K562 (cell line): ENCODE measurements around the gene CDK14.

Experiments
- CTCF ChIP-seq, 3 experiments: IDR thresholded peaks in 2 of 3; conservative IDR thresholded peaks in 1 of 3; 2 replicates each; pipeline ENCODE4 v1.5.1; 2011 to 2012; ENCODE audit warnings: low read length in 3 of 3, mild to moderate bottlenecking in 3 of 3, control low read depth in 2 of 3, improper control_type of control experiment in 1 of 3, inconsistent platforms in 1 of 3, low read depth in 1 of 3, mixed read lengths in 1 of 3, moderate library complexity in 1 of 3; ENCODE audit not compliant: insufficient read depth in 2 of 3
- MCM7 ChIP-seq, 2 experiments: fragments of 450-650 bp; IDR thresholded peaks; 2 replicates each; pipeline ENCODE4 v1.6.1; 2016 to 2018
- PML ChIP-seq: IDR thresholded peaks from 2 replicates; pipeline ENCODE4 v1.6.1; 2012; ENCODE audit warnings: low read length, inconsistent platforms
- POLR2A ChIP-seq: fragments of 450-650 bp; conservative IDR thresholded peaks from 2 replicates; pipeline ENCODE4 v1.6.1; 2016
- SIRT6 ChIP-seq: IDR thresholded peaks from one replicate; pipeline ENCODE4 v1.6.1; 2012; ENCODE audit warnings: low read depth, mild to moderate bottlenecking, control low read depth, inconsistent platforms, low read length, moderate library complexity
- SIX5 ChIP-seq, 2 experiments: IDR thresholded peaks; 2 replicates each; pipeline ENCODE4 v1.6.1; 2011; ENCODE audit warnings: low read length in 2 of 2, borderline replicate concordance in 1 of 2, low read depth in 1 of 2, mild to moderate bottlenecking in 1 of 2, moderate library complexity in 1 of 2; ENCODE audit not compliant: insufficient read depth in 1 of 2
- STAT5A ChIP-seq: IDR thresholded peaks from 2 replicates; pipeline ENCODE4 v1.6.1; 2012; ENCODE audit warnings: low read length, inconsistent platforms, borderline replicate concordance
- ZBTB8A ChIP-seq: fragments of 450-650 bp; IDR thresholded peaks from 2 replicates; pipeline ENCODE4 v1.6.1; 2018; ENCODE audit warnings: mild to moderate bottlenecking, moderate library complexity; ENCODE audit not compliant: partially characterized antibody
- ZNF398 ChIP-seq: fragments of 250-450 bp; sonication (Bioruptor Pico); IDR thresholded peaks from 2 replicates; pipeline ENCODE4 v1.8.0; 2021; ENCODE audit warnings: moderate library complexity, mild to moderate bottlenecking, inconsistent platforms
- ZZZ3 ChIP-seq: fragments of 450-650 bp; IDR thresholded peaks from 2 replicates; pipeline ENCODE4 v1.6.1; 2016; ENCODE audit warnings: antibody characterized with exemption, mild to moderate bottlenecking, moderate library complexity

- no peak for TF ChIP-seq ZBTB8A
- TF ChIP-seq POLR2A: no peak
- TF ChIP-seq CTCF (IDR thresholded peaks at IDR 0.05 in 2 of 3, conservative IDR thresholded peaks at IDR 0.05 in 1 of 3; ENCODE audit: insufficient read depth in 2 of 3, low read depth in 1 of 3, low read length in 3 of 3): no peak
- no peak for TF ChIP-seq SIRT6
- no peak for TF ChIP-seq PML
- TF ChIP-seq ZNF398 (CRISPR knock-in tag): no peak
- TF ChIP-seq STAT5A: no peak
- no peak for TF ChIP-seq MCM7 (IDR thresholded peaks at IDR 0.05)
- TF ChIP-seq SIX5 (IDR thresholded peaks at IDR 0.05; ENCODE audit: borderline replicate concordance in 1 of 2, insufficient read depth in 1 of 2, low read depth in 1 of 2, low read length in 2 of 2): no peak
- TF ChIP-seq ZZZ3: no peak
These were observed 64.0 kb downstream of the CDK14 start for GRCh38 chr7:90660100-90660499.
